HG02885 (cell line): ENCODE measurements around the gene TRMT44.
A peak's percentile ranks its signal among the peaks of the same experiment; 100 is the strongest.

ENCODE experiments used
- ATAC-seq: cut with Tn5 transposase; IDR thresholded peaks from one replicate; pipeline ENCODE4 v1.9.1; 2021; ENCODE audit warnings: mild to moderate bottlenecking; ENCODE audit not compliant: unreplicated experiment, poor library complexity

TRMT44 gene

DNA sequence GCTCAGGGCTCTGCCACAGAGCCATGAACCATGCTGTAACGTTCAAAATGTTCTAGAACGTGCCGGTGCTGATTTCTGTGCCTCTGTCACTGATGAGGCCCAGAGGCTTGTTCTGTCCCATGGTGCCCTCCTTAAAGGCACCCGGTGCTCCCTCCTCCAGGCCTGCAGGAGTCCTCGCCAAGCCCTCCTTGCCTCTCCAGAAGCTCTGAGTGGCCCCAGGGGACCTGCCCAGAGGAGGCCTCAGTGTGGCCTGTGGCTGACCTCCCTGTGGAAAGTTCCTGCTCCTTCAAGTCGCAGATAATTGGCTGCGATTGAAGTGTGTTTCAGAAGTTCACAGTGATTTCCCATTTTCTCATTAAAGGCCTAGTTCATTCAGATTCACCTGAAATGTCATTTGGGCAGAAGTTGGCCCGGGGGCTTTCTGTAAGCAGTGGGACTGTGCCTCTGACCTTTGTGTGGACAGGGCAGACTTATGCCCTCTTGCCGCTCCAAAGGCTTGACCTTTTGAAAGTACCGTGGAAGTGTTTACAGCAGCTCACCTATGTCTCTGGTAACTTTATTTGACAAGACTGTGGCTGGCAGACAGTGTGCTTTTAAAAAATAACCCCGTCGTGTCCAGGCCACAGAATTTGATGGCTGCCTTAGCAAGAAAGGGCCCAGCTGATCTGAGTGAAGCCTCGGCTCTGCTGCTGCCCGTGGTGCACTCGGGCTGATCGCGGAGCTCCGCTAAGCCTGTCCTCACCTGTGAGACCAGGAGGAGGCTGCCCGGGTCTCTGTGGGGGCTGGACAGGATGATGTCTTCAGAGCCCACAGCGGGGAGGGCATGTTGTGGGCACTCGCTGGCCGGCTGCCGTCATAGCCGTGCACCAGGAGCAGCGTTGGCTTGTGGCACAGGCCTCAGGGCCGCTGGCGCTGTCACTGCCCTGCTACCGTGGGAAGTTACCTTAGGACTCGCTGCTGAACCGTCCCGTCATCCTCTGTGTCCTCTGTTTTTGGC, 25.3 kb downstream of the TRMT44 start:
- ATAC-seq: no peak

DNA sequence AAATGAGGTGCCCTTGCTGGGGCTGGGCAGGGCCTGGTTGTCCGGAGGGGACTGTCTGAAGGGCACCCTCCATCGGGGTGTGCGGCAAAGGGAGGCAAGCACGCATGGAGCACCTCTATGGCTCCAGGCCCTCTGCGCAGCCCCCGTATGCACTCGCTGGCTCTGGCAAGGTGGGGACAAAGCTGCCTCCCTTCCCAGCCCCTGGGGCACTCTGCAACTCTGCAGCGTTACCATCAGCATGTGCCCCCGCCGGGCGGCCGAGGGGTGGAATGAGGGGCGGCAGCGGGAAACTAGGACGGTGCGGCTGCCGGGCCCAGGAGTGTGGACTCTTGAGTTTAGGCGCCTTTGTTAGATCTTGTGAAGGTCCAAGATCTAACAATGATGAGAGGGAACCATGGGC, 26.4 kb downstream of the TRMT44 start:
- ATAC-seq: no peak

DNA sequence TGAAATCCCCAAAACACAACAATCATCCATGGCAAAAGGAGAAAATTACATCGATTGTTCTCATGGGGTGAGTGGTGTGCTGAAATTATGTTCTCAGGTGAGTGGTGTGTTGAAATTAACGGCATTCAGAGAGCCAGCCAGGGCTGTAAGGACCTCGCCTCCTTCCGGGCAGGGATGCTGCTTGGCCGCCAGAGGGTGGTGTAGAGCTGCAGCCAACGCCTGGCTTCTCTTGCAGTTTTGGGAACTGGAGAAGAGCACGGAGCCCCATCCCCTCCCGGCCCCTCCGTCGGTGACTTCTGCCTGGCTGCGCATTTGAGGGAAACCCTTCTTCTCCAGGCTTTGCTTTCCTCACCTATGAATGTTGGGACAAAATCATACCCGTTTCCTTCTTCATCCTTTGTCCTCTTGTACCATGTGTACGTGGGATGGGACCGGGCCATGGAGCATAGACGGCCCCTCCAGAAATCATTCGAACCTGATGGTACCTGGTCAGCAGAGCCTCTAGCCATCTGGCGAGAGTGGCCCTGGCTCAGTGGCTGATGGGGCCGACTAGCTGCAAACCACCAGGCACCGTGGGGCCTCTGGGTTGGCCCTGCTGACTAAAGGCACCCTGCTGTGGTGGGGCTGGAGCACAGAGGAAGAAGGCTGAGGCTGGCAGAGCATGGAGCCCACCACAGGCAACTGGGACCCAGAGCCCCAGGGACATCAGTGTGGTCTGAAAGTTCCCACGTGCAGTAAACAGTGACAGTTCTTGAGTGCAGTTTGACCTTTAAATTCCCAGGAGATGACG, 28.4 kb downstream of the TRMT44 start:
- peak; percentile 82 for ATAC-seq

DNA sequence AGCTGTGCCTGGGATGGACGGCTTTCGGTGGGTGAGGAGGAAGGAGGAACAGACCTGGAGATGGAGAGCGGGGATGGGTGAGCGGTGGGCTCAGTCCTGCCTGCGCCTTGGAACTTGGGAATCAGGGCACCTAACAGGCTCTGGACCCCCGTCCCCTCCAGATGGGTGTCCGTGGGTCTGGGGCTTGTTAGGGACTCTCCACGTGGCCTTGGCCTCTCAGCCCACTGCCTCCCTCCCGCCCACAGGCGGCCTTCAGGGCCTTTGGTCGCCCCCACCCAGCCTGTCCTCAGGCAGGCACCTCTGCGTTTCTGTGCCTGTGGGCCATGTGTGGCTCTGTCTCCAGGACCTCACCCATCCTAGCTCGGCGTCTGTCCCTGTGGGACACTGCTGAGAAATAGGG, 29.0 kb downstream of the TRMT44 start:
- no peak for ATAC-seq

DNA sequence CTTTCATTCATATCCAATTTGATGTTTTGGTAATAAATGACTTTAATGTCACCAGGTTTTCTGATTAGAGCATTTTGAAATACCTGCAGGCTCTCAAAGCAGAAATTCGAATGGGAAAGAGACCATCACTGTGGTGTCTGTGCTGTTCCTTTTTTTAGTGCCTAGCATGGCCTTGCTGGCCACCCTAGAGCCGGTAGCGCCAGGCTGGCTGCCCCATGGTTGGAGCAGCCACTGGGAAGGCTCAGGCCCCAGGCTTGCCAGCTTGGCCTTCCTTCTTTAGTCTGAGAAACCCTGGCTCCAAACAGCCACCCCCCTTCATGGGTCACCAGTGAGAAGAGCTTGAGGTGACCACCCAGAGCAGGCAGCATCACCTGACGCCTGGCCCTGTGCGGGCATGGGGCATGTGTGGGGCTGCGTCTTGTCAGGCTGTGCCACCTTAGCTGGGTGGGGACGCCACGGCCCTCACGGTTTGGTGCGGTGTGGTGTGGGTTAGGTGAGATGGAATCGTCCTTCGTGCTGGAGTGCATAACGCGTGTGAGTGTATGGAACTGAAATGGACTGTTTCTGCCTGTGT, 30.0 kb downstream of the TRMT44 start:
- no peak for ATAC-seq

DNA sequence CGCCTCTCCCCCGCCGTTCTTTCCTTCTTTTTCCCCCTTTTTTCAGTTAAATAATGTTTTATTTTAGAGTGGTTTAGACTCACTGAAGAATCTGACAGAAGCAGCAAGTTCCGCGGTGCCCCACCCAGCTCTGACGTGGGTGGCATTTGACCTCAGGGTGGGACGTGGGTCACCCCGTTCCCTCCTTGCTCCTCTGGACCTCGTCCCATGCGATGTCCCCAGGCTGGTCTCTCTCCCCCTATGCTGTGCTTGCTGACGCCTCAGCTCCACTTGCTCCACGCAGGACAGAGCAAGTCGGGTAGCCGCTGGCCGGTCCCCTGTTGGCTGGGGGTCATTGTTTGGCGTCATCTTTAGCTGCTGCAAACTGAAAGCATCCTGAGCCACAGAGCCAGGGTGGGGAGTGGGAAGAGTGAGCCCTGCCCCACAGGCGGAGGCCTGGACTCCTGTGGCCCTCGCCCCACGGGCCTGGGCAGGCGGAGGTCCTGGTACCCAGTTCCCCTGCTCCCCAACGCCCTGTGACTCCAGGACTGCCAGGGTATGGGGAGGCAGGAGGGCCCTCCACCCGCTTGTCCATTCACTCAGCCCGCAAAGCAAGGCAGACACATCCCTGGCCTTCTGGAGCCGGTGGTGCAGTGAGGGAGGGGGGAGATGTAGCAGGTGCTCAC, 30.8 kb downstream of the TRMT44 start:
- ATAC-seq: no peak

DNA sequence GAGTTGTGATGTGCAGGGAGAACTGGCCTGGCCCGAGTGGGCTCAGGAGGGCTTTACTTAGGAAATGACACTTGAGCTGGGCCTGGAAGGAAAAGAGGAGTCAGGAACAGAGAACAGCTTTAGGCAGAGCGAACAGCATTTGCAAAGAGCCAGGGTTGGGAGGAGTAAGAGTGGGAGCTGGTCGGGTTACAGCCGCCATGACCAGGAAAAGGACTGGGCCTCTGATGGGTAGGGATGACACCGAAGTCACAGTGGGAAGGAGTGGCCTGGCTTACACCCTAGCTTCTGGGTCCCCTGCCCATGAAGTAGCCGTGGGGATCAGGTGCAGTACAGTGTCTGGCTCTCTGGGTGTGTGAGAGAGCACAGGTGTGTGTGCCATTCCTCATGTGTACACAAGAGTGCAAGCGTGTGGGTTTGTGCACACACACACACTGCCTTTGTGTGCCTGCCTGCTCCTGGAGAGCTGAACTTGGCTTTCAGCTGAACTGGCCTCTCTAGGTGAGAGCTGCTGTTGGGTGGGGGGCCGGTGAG, 31.6 kb downstream of the TRMT44 start:
- ATAC-seq: no peak

DNA sequence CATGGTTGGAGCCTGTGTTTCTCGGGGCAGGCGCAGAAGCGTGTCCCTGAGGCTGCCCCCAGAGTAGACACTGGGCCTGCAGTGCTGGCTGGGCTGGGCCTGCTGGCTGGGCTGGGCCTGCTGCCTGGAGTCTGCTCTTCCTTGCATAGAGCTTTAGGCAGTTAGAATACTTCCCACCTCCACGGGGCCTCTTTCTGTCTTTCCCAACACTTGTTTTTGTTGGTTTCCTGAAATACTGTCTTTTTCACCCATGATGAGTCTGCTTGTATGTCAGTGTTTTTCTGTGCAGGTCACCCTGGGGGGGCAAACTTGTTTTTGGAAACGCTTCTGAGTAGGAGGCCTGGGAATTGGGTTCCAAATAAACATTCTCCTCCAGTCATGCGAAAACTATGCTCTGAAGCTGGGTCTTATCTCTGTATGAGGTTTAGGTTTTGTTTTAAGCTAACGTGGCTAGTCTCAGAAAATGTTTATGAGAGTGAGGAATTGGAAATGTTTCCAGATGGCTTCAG, 32.2 kb downstream of the TRMT44 start:
- no peak for ATAC-seq

DNA sequence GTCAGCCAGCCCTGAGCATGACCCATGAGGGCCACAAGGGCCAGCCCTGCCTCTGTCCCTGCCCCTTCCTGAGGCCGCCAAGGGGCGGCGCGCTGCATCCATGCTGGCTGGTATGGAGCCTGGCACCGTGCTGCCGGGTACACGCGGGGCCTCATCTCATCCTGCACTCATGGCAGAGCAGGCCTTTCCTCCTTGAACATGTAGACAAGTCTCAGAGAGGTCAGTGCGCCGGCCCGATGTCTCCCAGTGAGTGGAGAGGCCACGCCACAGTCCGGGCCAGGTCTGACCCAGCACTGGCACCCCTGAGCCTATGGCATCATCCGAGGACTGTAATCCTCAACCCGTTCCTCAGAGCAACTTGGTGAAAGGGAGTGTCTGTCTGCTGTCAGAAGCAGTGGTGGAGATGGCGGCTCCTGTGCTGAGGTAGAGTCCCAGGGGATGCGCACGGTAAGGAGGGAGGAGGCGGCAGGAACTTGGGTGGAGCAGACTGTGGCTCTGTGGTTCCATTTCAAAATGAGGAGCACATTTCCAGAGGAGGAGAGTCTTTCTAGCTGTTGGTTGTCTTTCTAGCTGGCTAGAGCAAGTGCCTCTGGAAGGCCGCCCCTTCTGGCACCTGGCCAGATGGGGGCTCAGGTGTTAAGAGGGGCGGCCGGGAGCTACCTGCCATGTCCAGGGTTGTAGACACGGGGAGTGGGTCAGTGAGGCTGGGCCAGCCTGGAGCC, 32.8 kb downstream of the TRMT44 start:
- no peak for ATAC-seq

DNA sequence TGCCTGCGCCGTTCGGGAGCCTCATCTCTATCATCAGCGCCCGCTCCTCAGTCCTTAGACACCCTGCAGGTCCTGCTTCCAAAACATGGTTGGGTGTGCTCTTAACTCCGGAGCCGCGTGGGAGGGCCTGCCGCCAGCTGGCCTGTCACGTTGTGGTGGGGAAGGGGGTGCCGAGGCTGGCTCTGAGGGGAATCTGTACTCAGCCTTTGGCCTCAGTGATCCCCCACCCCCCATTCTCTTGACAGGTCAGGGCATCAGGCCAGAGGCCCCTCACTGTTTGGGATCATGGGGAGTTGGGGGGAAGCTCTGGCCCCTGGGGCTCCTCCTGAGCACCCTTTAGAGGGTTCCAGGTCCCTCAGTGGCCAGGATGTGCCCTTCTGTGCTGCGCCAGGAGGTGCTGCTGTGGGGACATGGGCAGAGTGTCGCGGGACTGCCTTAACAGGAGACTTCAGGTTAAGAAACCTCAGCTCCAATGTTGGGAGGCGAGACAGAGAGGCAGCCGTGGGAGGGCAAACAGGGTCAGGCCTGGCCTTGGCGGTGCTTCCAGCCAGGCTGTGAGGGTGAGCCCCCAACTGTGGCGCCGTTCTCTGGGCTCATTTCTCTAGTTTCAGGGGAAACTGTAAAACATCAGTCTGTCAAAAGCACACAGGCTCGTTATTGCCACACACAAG, 33.5 kb downstream of the TRMT44 start:
- ATAC-seq: no peak

DNA sequence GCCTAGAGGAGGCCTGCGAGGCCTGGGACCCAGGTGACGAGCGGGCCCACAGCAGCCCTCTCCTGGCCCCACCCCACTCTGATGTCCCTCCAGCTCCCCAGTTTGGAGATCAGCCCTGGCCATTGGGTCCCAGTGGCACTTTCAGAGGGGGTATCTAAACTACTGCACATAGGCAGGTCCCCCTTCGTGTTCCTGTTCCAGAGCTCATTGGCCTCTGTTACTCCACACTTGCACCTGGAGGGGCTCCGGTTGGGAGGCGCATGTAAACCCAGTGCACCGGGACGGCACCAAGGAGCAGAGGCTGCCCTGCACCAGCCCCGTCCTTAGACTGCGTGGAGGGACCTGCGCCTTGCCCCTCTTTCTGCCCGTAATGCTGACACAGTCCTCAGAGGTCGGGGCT, 34.3 kb downstream of the TRMT44 start:
- no peak for ATAC-seq

DNA sequence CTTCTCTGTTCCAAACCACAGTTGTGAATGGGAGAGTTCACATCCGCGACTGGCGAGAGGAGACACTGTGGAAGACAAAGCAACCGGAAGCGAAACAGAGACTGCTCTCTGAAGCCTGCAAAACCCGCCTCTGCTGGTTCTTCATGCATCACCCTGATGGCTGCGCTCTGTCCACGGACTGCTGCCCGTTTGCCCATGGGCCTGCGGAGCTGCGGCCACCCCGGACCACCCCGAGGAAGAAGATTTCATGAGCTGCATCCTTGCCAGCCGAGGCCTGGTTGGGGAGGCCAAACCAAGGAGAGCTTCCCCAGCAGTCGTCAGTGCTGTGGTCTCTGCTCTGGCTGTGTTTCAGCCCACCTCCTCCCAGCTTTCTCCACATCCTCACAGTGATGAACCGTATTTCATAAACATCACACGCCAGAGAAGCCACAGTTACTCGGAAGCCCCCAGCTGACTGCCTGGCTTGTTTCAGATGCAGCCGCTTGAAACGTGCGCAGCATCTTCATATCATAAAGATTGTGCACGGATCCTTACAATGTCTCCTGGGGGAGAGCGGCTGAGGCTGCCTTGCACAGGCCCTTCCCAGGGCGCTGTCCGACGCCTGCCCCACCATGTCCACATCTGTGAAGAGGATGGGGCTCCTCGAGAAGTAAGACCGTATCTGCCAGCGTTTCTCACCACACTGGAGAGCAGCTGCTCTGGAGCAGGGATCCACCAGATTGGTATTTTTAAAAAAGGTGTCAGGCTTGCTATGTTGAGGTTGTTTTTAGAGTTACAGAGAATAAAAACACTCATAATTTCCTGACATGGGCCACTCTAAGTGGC, 35.4 kb downstream of the TRMT44 start:
- ATAC-seq: no peak

DNA sequence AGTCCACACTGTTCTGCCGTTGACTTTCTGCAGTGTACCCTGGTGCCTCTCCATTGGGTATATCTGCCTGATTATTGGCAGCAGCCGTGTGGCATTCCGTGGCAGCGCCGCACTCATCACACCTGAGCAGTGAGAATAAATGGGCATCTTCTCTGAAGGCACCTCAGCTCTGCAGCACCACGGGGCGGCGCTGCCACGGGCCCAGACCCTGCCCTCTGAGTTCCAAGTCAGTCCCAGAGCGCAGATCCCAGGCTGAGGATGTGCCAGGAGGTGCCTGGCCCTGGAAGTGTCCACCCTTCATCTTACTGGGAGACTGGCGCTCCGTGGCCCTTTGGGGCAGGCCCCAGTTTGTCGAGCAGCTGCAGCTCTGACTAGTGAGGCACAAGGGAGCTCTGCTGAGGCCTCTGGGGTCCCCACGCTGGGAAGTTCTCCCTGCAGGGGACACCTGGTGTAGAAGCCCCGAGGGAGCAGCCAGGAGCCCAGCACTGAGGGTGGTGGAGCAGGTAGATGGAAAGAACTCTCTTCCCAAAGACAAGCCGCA, 36.6 kb downstream of the TRMT44 start:
- no peak for ATAC-seq

DNA sequence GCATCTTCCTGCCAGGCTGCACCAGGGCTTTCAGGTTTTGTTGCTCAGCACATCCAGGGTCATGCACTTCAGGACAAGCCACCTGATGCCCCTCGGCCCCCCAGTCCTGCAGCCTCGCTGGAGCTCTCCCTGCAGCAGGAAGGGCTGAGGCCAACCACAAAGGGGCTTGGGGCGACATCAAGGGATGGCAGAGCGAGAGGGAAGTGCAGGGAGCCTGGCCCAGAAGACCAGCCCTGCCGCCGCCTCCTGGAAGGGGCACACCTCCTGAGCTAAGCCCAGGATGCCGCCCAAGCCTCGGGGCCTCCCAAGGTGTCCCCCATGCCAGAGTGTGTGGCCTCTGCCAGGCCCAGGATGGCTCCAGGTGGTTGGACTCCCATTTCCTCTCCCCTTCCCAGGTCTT, 37.1 kb downstream of the TRMT44 start:
- ATAC-seq: no peak

DNA sequence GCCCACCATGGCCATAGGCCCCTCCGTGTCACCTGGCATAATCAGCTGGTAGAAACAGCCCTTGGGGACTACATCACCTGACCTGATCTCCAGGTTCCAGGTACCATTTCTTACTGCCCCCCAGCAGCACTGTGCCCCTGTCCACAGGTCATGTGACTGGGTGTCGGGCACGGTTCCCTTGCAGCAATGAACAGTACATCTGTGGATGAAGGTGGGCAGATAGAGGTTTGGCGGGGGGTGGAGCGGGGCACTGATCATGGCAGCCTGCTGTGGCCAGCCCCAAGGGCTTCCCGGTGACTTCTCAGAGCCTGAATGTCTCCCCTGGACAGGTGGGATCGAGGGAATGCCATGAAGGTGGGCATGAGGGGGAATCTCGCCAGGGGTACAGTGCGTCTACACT, 37.8 kb downstream of the TRMT44 start:
- no peak for ATAC-seq

DNA sequence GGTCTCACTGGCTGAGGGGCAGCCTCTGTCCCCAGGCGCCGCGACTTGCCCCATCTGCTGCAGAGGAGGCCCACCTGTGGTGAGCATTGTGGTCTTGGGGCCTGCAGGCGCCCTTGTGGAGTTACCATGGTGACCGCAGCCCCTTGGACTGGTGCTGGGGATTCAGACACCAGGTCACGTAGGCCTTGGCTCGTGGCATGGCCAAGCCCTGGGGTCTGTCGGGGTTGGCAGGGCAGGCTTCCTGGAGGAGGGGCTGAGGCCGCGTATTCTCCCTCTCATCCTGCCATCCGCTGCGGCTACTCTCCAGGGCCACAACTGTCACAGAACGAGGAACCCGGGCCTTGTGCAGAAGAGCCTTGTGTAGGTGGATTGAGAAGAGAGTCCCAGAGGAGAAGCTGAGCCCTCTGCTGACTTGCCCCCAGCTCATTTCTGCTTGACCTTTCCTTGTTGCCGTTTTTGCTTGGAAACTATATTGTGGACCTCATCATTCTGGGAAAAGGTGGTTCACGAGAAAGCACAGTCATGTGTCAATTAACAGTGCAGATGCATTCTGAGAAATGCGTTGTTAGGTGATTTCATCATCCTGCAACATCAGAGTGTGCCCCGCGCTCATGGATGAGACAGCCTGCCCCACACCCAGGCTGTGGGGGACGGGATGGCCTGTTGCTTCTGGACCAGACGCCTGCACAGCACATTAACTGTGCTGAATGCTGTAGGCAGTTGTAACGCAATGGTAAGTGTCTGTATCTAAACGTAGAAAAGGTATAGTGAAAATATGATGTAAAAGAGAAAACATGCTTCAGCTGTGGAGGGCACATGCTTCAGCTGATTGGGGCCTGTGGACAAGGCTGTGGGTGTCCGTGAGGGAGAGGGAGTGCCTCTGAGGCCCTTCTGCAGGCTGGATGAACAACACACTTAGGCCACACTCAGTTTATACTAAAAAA, 38.5 kb downstream of the TRMT44 start:
- no peak for ATAC-seq

DNA sequence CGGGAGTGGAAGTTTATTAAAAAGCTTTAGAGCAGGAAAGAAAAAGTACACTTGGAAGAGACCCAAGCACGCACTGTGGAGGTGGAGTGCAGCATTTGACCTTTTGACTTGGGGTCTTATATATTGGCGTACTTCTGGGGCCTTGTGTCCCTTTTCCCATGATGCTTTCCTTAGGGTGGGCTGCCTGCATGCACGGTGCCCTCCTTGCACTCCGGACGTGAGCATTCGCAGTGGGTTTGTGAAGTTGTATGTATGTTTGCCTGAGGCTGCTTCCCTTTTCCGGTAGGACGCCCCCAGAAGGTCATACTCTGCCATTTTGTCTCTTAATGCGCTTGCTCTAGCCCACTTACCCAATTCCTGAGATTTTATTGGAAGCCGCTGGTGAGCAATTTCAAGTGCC, 39.6 kb downstream of the TRMT44 start:
- no peak for ATAC-seq
